ENCODE results near the gene STON1.

The STON1 gene

GRCh38 chr2:48508461-48509124 lies 21.4 kb upstream of the STON1 start:
- Histone ChIP-seq H3K27me3 (no peaks in the 10 kb centered on the region), H3K4me3 (ENCODE audit: low read depth in 1 of 2, low read length in 1 of 2) (no peak overlapping the region), H3K4me1 (ENCODE audit: control insufficient read depth in 1 of 2, insufficient read depth in 1 of 2, low read depth in 1 of 2, low read length in 1 of 2) (peaks cover 9 to 11% of the 10 kb centered on the region in 2 experiments), H3K36me3 (peaks cover 98% of the 10 kb centered on the region), H3K27ac (peak overlapping the region; percentile 76), H3K9me3 (no peaks in the 10 kb centered on the region)
- TF ChIP-seq, protein P1, sequence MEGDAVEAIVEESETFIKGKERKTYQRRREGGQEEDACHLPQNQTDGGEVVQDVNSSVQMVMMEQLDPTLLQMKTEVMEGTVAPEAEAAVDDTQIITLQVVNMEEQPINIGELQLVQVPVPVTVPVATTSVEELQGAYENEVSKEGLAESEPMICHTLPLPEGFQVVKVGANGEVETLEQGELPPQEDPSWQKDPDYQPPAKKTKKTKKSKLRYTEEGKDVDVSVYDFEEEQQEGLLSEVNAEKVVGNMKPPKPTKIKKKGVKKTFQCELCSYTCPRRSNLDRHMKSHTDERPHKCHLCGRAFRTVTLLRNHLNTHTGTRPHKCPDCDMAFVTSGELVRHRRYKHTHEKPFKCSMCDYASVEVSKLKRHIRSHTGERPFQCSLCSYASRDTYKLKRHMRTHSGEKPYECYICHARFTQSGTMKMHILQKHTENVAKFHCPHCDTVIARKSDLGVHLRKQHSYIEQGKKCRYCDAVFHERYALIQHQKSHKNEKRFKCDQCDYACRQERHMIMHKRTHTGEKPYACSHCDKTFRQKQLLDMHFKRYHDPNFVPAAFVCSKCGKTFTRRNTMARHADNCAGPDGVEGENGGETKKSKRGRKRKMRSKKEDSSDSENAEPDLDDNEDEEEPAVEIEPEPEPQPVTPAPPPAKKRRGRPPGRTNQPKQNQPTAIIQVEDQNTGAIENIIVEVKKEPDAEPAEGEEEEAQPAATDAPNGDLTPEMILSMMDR (IDR thresholded peaks at IDR 0.05): no peak

DNA sequence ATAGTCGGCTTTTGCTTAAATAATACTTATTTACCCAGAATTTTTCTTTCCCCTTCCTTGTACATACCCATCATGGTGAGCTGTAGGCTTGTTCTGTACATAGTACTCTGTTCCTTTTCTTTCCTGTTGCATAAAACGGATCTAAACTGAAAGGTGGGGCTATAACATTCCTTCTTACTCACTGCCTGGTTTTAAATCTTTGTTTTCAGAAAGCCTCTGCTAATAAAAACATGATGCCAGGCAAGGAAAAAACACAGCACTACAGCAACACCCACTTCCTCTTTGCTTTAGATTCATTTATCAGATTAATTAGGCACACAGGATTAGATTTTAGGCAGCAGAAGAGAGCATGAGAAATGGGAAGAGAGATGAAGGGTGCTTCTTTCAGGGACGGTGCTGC lies 19.6 kb upstream of the STON1 start:
- H3K36me3 ChIP-seq: peaks cover 98% of the 10 kb centered on the region
- no peaks in the 10 kb centered on the region for H3K27me3 ChIP-seq
- H3K27ac ChIP-seq: peak overlapping the region; percentile 32
- H3K4me1 ChIP-seq (ENCODE audit: control insufficient read depth in 1 of 2, insufficient read depth in 1 of 2, low read depth in 1 of 2, low read length in 1 of 2): peaks cover 9 to 11% of the 10 kb centered on the region in 2 experiments
- H3K4me3 ChIP-seq (ENCODE audit: low read depth in 1 of 2, low read length in 1 of 2): no peak overlapping the region
- H3K9me3 ChIP-seq: no peaks in the 10 kb centered on the region
- TF ChIP-seq, protein P1 (IDR thresholded peaks at IDR 0.05): no peak

DNA sequence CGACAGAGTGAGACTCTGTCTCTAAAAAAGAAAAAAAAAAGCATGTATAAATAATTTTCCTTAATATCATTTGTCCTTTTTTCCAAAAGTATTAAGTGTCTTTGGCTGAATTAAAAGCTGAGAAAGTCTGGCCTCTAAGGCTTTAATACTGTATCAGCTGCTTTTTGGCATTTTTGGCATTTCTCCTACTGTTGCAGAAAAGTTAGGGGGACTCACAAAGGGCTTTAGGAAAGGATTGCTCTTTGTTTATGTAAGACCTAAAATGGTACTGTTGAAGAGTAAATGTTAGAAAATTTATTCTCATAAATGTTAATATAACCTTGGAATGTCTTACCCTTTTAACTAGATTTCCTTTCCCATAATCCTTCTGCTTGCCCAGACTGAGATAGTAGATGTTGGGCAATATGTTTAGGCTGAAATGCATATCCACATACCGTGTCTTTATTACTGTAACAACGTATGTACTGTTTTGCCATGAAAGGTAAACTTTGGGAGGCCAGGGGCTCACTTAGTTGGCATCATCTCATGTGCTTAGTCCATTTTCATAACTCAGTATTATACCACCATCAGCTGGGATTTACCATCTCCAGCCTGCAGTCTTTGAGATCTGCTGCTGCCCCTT lies 18.0 kb upstream of the STON1 start:
- H3K36me3 ChIP-seq: peaks cover 99% of the 10 kb centered on the region
- peaks cover 9 to 11% of the 10 kb centered on the region in 2 experiments for H3K4me1 ChIP-seq (ENCODE audit: control insufficient read depth in 1 of 2, insufficient read depth in 1 of 2, low read depth in 1 of 2, low read length in 1 of 2)
- H3K9me3 ChIP-seq: no peaks in the 10 kb centered on the region
- H3K4me3 ChIP-seq (ENCODE audit: low read depth in 1 of 2, low read length in 1 of 2): no peak overlapping the region
- TF ChIP-seq, protein P1 (IDR thresholded peaks at IDR 0.05): no peak
- no peak overlapping the region for H3K27ac ChIP-seq
- H3K27me3 ChIP-seq: no peaks in the 10 kb centered on the region

- TF ChIP-seq, protein P1 (IDR thresholded peaks at IDR 0.05): no peak
- H3K27ac ChIP-seq: no peak overlapping the region
- no peak overlapping the region for H3K4me3 ChIP-seq (ENCODE audit: low read depth in 1 of 2, low read length in 1 of 2)
- peaks cover 9 to 11% of the 10 kb centered on the region in 2 experiments for H3K4me1 ChIP-seq (ENCODE audit: control insufficient read depth in 1 of 2, insufficient read depth in 1 of 2, low read depth in 1 of 2, low read length in 1 of 2)
- H3K36me3 ChIP-seq: peaks cover 100% of the 10 kb centered on the region
- no peaks in the 10 kb centered on the region for H3K9me3 ChIP-seq
- no peaks in the 10 kb centered on the region for H3K27me3 ChIP-seq
These were observed 17.4 kb upstream of the STON1 start for GRCh38 chr2:48512571-48512970.

GRCh38 chr2:48514348-48515003 lies 15.5 kb upstream of the STON1 start:
- Histone ChIP-seq H3K4me3 (ENCODE audit: low read depth in 1 of 2, low read length in 1 of 2) (no peak overlapping the region), H3K27me3 (no peaks in the 10 kb centered on the region), H3K27ac (no peak overlapping the region), H3K9me3 (no peaks in the 10 kb centered on the region), H3K36me3 (peaks cover 100% of the 10 kb centered on the region), H3K4me1 (ENCODE audit: control insufficient read depth in 1 of 2, insufficient read depth in 1 of 2, low read depth in 1 of 2, low read length in 1 of 2) (no peaks in the 10 kb centered on the region)
- TF ChIP-seq, protein P1 (IDR thresholded peaks at IDR 0.05): no peak

Measured in neutrophil (primary cell).